K562 (cell line): ENCODE data around the gene PLXNA2. TPM values are rescaled to one million over a fixed set of nuclear protein-coding genes. Genes with fewer than 3 reads are reported as not detected.

Experiments
- ATAC-seq: fragments of 200-7000 bp; cut with Tn5 transposase; 3 replicates; pipeline ENCODE4 v1.9.1; 2020; ENCODE audit warnings: moderate library complexity
- BruUV-seq: library from RNA; stranded (reverse); fragments of 400-500 nt; replicated peaks from 2 replicates; lab custom pipeline; 2021; lab: Mats Ljungman, UMichigan
- CTCF ChIA-PET: fragments of 300-600 bp; formaldehyde crosslinking; extraction: SDS; loops from one replicate; lab custom pipeline; 2021; ENCODE audit warnings: low intra/inter-chr PET ratio; lab: Yijun Ruan, JAX
- POLR2A ChIA-PET: fragments of 300-600, 350-650 bp; sonication (Branson Sonifier 250); formaldehyde crosslinking; extraction: SDS; loops from one replicate; lab custom pipeline; 2021; ENCODE audit warnings: antibody characterized with exemption, inconsistent platforms; lab: Yijun Ruan, JAX
- DNase-seq, 4 experiments: peaks; one replicate each; pipeline versions ENCODE4 v3.0.0 to v3.0.0-alpha.2; 2011 to 2018; ENCODE audit warnings: low spot score in 3 of 4, mixed read lengths in 3 of 4; ENCODE audit errors: extremely low read depth in 1 of 4
- FAIRE-seq: peaks from 2 replicates; lab custom pipeline; 2011; peaks lifted over from hg19 to GRCh38; lab: Jason Lieb, UNC
- H2AFZ ChIP-seq: 2 replicates; pipeline ENCODE4 v1.6.0; 2011; ENCODE audit warnings: low read depth, low read length, control low read depth, inconsistent platforms
- H3K27ac ChIP-seq: fragments of 200-600 bp; 3 replicates; pipeline ENCODE4 v1.8.0; 2011; ENCODE audit warnings: low read depth, mild to moderate bottlenecking, control low read depth, inconsistent platforms, low read length, moderate library complexity, mixed read lengths; ENCODE audit errors: extremely low read depth
- H3K27me3 ChIP-seq, 2 experiments: fragments of 300-600 bp in 1 of 2; 2 replicates in 1 of 2; 3 replicates in 1 of 2; pipeline versions ENCODE4 v1.6.0 to v1.8.0; 2011; ENCODE audit warnings: inconsistent platforms in 2 of 2, low read length in 2 of 2, mild to moderate bottlenecking in 1 of 2, mixed read lengths in 1 of 2, moderate library complexity in 1 of 2; ENCODE audit not compliant: control insufficient read depth in 2 of 2, insufficient read depth in 2 of 2
- H3K36me3 ChIP-seq: fragments of 300-600 bp; 3 replicates; pipeline ENCODE4 v1.8.0; 2011; ENCODE audit warnings: mild to moderate bottlenecking, low read length, inconsistent platforms; ENCODE audit not compliant: control insufficient read depth, insufficient read depth
- H3K4me1 ChIP-seq, 2 experiments: fragments of 200-600 bp in 1 of 2; replicated peaks in 1 of 2; 2 replicates in 1 of 2; 3 replicates in 1 of 2; pipeline versions ENCODE4 v1.5.1 to v1.8.0; 2011; ENCODE audit warnings: inconsistent platforms in 2 of 2, low read length in 2 of 2, mild to moderate bottlenecking in 1 of 2, mixed read lengths in 1 of 2, moderate library complexity in 1 of 2; ENCODE audit not compliant: control insufficient read depth in 2 of 2, insufficient read depth in 2 of 2
- H3K4me2 ChIP-seq: 2 replicates; pipeline ENCODE4 v1.6.1; 2011; ENCODE audit warnings: low read length, control low read depth, inconsistent platforms, mixed read lengths; ENCODE audit not compliant: insufficient read depth
- H3K4me3 ChIP-seq: fragments of 200-600 bp; sonication (generic), shearing (Covaris generic); 2 replicates; pipeline ENCODE4 v1.5.1; 2016; ENCODE audit warnings: control low read depth, inconsistent platforms
- H3K79me2 ChIP-seq: fragments of 200-600 bp; 3 replicates; pipeline ENCODE4 v1.8.0; 2011; ENCODE audit warnings: low read length, inconsistent platforms; ENCODE audit not compliant: control insufficient read depth, insufficient read depth
- H3K9ac ChIP-seq, 2 experiments: 2 replicates each; pipeline versions ENCODE4 v1.6.0 to v1.6.1; 2011; ENCODE audit warnings: low read depth in 2 of 2, low read length in 2 of 2, control low read depth in 1 of 2, inconsistent platforms in 1 of 2, mild to moderate bottlenecking in 1 of 2, mixed read lengths in 1 of 2; ENCODE audit not compliant: insufficient read depth in 1 of 2
- H3K9me1 ChIP-seq: one replicate; pipeline ENCODE4 v1.6.0; 2011; ENCODE audit warnings: inconsistent platforms, mild to moderate bottlenecking, low read length, moderate library complexity; ENCODE audit not compliant: control insufficient read depth, insufficient read depth
- H3K9me3 ChIP-seq: replicated peaks from 2 replicates; pipeline ENCODE4 v1.5.1; 2011; ENCODE audit warnings: low read depth, low read length, inconsistent platforms; ENCODE audit not compliant: control insufficient read depth, insufficient read depth
- H4K20me1 ChIP-seq: replicated peaks from 2 replicates; pipeline ENCODE4 v1.6.1; 2011; ENCODE audit warnings: low read length, inconsistent platforms, mixed read lengths; ENCODE audit not compliant: control insufficient read depth, insufficient read depth
- DDX20 ChIP-seq: fragments of 450-650 bp; IDR thresholded peaks from 2 replicates; pipeline ENCODE4 v1.6.1; 2016; ENCODE audit warnings: missing genetic modification characterization, low read depth, mild to moderate bottlenecking, missing compliant biosample characterization, moderate library complexity
- KLF10 ChIP-seq: fragments of 250-450 bp; sonication (Bioruptor Pico); IDR thresholded peaks from 2 replicates; pipeline ENCODE4 v1.6.1; 2021; ENCODE audit warnings: matching md5 sums
- MAFK ChIP-seq: IDR thresholded peaks from 2 replicates; pipeline ENCODE4 v1.6.1; 2011; ENCODE audit warnings: low read length, improper control_type of control experiment
- POLR3A ChIP-seq: IDR thresholded peaks from 2 replicates; pipeline ENCODE4 v1.6.1; 2011; ENCODE audit warnings: borderline replicate concordance, mild to moderate bottlenecking, moderate library complexity; ENCODE audit not compliant: insufficient read length, insufficient read depth; ENCODE audit errors: extremely low read depth
- TAF1 ChIP-seq: IDR thresholded peaks from 2 replicates; pipeline ENCODE4 v1.6.1; 2011; ENCODE audit warnings: mild to moderate bottlenecking, low read length, moderate library complexity; ENCODE audit not compliant: insufficient read depth, control insufficient read depth, severe bottlenecking; ENCODE audit errors: extremely low read depth
- ZNF232 ChIP-seq: sonication (generic); formaldehyde crosslinking; IDR thresholded peaks from 2 replicates; pipeline ENCODE4 v1.8.0; 2022; ENCODE audit warnings: mild to moderate bottlenecking, missing genetic modification reagents
- ZNF24 ChIP-seq: fragments of 450-650 bp; IDR thresholded peaks from 2 replicates; pipeline ENCODE4 v1.6.1; 2016
- ZNF586 ChIP-seq: fragments of 450-650 bp; formaldehyde crosslinking; conservative IDR thresholded peaks from 2 replicates; pipeline ENCODE4 v1.4.0; 2020; ENCODE audit warnings: mild to moderate bottlenecking, moderate library complexity
- ZNF644 ChIP-seq: fragments of 200-800 bp; sonication (Bioruptor generic); IDR thresholded peaks from 2 replicates; pipeline ENCODE4 v1.6.1; 2016; ENCODE audit warnings: low read depth, missing genetic modification characterization, missing compliant biosample characterization
- ZNF785 ChIP-seq: fragments of 250-450 bp; sonication (Bioruptor Pico); IDR thresholded peaks from 2 replicates; pipeline ENCODE4 v1.4.0; 2020; ENCODE audit warnings: mild to moderate bottlenecking
- WGBS: fragments of 100-300 bp; shearing (Covaris generic); methylation state at CpG from one replicate; pipeline ENCODE4 v1.1.6; 2016; ENCODE audit warnings: low coverage, mixed read lengths; ENCODE audit not compliant: insufficient coverage; ENCODE audit errors: missing lambda C conversion rate; 5-methylcytosine and 5-hydroxymethylcytosine counted together
- in situ Hi-C: fragments of 300-500 bp; cut with MboI; formaldehyde crosslinking; loops from 4 replicates; pipeline ENCODE4 v1.15.0; 2018; ENCODE audit warnings: inconsistent platforms, mixed read lengths
- intact Hi-C: fragments of 100-400 bp; cut with micrococcal nuclease; formaldehyde crosslinking; loops from 2 replicates; pipeline ENCODE4 v1.14.2; 2022
- polyA plus RNA-seq, 8 experiments: library from polyadenylated mRNA; depleted of rRNA in 4 of 8; stranded (reverse) in 5 of 8; unstranded in 3 of 8; fragments of >200 nt; fragmentation: Nextera tagmentation in 2 of 8; fragmentation: Illumina TruSeq in 1 of 8; extraction: Ambion mirVana in 2 of 8; extraction: Trizol in 1 of 8; gene quantifications; 2 replicates each; pipeline versions ENCODE4 v1.2.1 to v1.2.3, GENCODE V29; 2011 to 2014; ENCODE audit warnings: inconsistent platforms in 1 of 8, missing spikeins in 1 of 8
- total RNA-seq, 7 experiments: library from RNA; depleted of rRNA in 6 of 7; stranded (reverse); fragments of >200 nt in 6 of 7; fragmentation: Illumina TruSeq in 2 of 7; extraction: Trizol in 2 of 7; gene quantifications; 2 replicates each; pipeline versions ENCODE4 v1.2.1 to v1.2.3, GENCODE V29; 2011 to 2021; ENCODE audit warnings: low replicate concordance in 1 of 7
- TF ChIP-seq, protein P1 (sequence below): fragments of 200-800 bp; sonication (Bioruptor generic); IDR thresholded peaks from 2 replicates; pipeline ENCODE4 v1.6.1; 2017; ENCODE audit warnings: missing genetic modification characterization, missing compliant biosample characterization
- TF ChIP-seq, protein P2 (sequence below): fragments of 450-650 bp; conservative IDR thresholded peaks from 2 replicates; pipeline ENCODE4 v1.6.1; 2016; ENCODE audit warnings: missing genetic modification characterization, low read depth, mild to moderate bottlenecking, missing compliant biosample characterization, moderate library complexity
- TF ChIP-seq, protein P3 (sequence below): sonication (generic); formaldehyde crosslinking; IDR thresholded peaks from 2 replicates; pipeline ENCODE4 v1.8.0; 2022; ENCODE audit warnings: mild to moderate bottlenecking, low read depth, missing genetic modification reagents
- TF ChIP-seq, protein P4 (sequence below): fragments of 450-650 bp; formaldehyde crosslinking; IDR thresholded peaks from 2 replicates; pipeline ENCODE4 v1.4.0; 2020; ENCODE audit warnings: mild to moderate bottlenecking, moderate library complexity

The PLXNA2 gene
- total and polyA plus RNA-seq, 9 of the 15 experiments (the other 6 are each of a cell fraction or from before 2014, with no cell fraction given) = 0.01 to 1.3 (median 0.32) TPM

DNA sequence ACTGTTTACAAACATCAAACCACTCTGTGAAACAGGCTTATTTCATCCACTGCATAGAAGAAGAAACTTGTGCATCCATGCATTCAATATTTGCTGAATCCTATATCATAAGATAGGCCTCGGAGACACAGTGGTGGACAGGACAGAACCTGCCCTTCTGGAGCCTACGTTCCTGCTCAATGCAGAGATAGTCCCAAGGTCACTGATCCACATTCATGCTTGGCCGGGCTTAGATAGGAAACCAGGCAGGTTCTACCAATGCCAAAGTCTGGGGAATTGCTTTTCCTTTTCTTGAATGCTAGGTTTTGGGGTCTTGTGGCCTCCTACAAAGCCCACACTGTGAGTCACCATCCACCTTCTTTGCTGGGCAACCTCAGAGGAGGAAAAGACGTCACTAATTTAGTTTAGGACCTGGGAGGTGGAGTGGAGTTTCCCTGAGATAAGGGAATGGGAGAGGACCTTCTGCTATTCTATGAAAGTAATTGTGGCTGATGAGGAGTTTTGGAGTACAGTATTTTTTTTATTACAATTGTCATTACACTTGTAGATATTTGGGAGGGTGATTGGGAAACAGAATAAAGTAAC is 233.6 kb downstream of the PLXNA2 start:
- no TSS peak for BruUV-seq
- ChIA-PET POLR2A (no interaction called here), CTCF (no interaction called here)
- FAIRE-seq (no peak), ATAC-seq (0 out of 3 replicates have a peak, but pooled peaks have one; percentile 24), DNase-seq (no peak)
- Histone ChIP-seq H3K9me1 (no peaks in the 10 kb centered on the region), H2AFZ (no peak overlapping the region), H3K4me3 (no peak overlapping the region), H3K4me1 (no peaks in the 10 kb centered on the region), H4K20me1 (0 out of 2 replicates have a peak, but pooled peaks cover 3% of the 10 kb centered on the region), H3K9ac (no peak overlapping the region), H3K36me3 (no peaks in the 10 kb centered on the region), H3K27ac (no peak overlapping the region), H3K9me3 (no peaks in the 10 kb centered on the region), H3K4me2 (no peak overlapping the region), H3K79me2 (no peaks in the 10 kb centered on the region), H3K27me3 (peaks cover 22 to 67% of the 10 kb centered on the region in 2 experiments; a peak in 3 of 5 replicates)
- intact Hi-C loops (no loop called here), in situ Hi-C loops (loop anchor here (25.0 kb wide), 1 partner anchor 1202 kb away; no protein-coding TSS in a partner anchor)
- WGBS = 2% methylated on average over 4 of the region's 4 CpGs
- TF ChIP-seq ZNF24 (no peak), DDX20 (tag) (no peak), POLR3A (no peak), MAFK (no peak), ZNF785 (no peak), KLF10 (no peak), ZNF232 (no peak), ZNF644 (tag) (no peak), TAF1 (no peak), ZNF586 (no peak)
- TF ChIP-seq, protein P1, sequence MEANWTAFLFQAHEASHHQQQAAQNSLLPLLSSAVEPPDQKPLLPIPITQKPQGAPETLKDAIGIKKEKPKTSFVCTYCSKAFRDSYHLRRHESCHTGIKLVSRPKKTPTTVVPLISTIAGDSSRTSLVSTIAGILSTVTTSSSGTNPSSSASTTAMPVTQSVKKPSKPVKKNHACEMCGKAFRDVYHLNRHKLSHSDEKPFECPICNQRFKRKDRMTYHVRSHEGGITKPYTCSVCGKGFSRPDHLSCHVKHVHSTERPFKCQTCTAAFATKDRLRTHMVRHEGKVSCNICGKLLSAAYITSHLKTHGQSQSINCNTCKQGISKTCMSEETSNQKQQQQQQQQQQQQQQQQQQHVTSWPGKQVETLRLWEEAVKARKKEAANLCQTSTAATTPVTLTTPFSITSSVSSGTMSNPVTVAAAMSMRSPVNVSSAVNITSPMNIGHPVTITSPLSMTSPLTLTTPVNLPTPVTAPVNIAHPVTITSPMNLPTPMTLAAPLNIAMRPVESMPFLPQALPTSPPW = no peak
- TF ChIP-seq, protein P2, sequence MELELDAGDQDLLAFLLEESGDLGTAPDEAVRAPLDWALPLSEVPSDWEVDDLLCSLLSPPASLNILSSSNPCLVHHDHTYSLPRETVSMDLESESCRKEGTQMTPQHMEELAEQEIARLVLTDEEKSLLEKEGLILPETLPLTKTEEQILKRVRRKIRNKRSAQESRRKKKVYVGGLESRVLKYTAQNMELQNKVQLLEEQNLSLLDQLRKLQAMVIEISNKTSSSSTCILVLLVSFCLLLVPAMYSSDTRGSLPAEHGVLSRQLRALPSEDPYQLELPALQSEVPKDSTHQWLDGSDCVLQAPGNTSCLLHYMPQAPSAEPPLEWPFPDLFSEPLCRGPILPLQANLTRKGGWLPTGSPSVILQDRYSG = no peak
- TF ChIP-seq, protein P3, sequence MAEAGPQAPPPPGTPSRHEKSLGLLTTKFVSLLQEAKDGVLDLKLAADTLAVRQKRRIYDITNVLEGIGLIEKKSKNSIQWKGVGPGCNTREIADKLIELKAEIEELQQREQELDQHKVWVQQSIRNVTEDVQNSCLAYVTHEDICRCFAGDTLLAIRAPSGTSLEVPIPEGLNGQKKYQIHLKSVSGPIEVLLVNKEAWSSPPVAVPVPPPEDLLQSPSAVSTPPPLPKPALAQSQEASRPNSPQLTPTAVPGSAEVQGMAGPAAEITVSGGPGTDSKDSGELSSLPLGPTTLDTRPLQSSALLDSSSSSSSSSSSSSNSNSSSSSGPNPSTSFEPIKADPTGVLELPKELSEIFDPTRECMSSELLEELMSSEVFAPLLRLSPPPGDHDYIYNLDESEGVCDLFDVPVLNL = no peak
- TF ChIP-seq, protein P4, sequence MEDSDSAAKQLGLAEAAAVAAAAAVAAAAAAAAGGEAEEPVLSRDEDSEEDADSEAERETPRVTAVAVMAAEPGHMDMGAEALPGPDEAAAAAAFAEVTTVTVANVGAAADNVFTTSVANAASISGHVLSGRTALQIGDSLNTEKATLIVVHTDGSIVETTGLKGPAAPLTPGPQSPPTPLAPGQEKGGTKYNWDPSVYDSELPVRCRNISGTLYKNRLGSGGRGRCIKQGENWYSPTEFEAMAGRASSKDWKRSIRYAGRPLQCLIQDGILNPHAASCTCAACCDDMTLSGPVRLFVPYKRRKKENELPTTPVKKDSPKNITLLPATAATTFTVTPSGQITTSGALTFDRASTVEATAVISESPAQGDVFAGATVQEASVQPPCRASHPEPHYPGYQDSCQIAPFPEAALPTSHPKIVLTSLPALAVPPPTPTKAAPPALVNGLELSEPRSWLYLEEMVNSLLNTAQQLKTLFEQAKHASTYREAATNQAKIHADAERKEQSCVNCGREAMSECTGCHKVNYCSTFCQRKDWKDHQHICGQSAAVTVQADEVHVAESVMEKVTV (CRISPR knock-in tag) = no peak
